AG10803 (cell line): Measurements from ENCODE around the gene GSAP.

Experiments
- DNase-seq: peaks from one replicate; pipeline ENCODE4 v3.0.0; 2010; ENCODE audit warnings: low read depth
- H3K4me3 ChIP-seq: 2 replicates; pipeline ENCODE4 v1.5.1; 2011; ENCODE audit warnings: mild to moderate bottlenecking, low read length, control low read depth
- CTCF ChIP-seq: conservative IDR thresholded peaks from 2 replicates; pipeline ENCODE4 v1.5.1; 2011; ENCODE audit warnings: mild to moderate bottlenecking, low read length, control low read depth, inconsistent platforms

GSAP gene

GRCh38 chr7:77417801-77418200 lies 1.7 kb upstream of the GSAP start:
- H3K4me3 ChIP-seq, result no peak overlapping the region
- no peak for DNase-seq
- no peak for TF ChIP-seq CTCF

GRCh38 chr7:77416621-77417371 lies 647 bp upstream of the GSAP start:
- no peak for DNase-seq
- H3K4me3 ChIP-seq, result peak overlapping the region; percentile 66
- TF ChIP-seq CTCF, result no peak

DNA sequence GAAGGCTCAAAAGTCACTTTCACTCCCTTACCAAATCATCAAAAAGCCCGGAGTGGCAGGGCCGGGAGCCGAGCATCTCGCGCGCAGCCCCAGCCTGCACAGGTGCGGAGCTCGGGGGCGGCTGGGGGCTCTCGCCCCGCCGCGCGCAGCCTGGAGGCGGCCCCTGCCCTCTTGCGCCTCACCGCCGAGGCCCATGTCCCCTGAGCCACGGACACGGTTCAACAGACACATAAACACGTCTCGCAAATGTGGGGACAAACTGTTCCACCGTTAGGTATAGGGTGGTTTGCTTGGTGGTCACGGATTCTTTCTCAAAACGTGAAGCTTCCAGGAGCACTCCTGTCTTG lies 700 bp downstream of the GSAP start:
- TF ChIP-seq CTCF, result no peak
- peak overlapping the region; percentile 66 for H3K4me3 ChIP-seq
- no peak for DNase-seq

DNA sequence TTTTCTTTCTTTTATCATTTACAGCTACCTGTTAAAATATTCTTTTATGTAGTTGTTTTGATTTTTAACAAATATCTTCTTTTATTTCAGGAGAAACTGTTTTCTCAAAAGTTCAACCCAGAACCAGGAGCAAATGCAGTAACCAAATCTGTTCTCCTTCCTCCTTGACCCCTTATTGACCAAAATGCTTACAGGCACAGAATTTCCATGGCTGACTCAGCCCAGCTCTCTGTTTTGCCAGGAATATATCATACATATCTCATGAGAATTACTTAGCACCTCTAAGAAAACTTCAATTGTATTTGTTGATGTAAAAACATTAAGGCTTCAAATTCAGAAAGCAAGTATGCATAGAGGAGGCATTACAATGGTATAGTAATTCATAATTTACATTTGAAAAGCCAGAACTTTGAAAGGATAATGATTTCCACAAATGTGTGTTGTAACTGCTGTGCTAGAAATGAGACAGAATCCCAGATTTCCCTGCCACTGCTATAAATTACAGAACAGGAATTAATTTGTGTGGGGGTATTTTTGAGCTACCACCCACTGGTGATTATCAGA lies 2.2 kb downstream of the GSAP start:
- H3K4me3 ChIP-seq, result no peak overlapping the region
- no peak for DNase-seq
- TF ChIP-seq CTCF, result no peak

DNA sequence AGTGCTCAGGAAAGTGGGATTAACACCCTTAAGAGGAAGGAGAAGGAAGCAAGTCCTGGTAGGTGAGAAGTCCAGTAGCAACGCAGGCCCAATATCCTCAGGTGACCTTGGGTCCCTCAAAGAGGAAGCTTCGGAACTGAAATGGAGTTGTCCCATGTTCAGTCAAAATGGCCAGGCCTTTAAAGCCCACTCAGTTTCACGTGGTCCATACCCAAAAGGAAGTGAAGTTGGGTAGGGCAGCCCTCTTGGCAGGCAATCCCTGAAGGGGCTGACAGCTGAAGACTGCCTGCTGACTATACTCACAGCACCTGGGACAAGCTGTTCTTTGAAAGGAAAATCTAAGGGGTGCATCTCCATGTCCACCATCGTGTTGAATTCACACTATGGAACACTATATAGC lies 3.0 kb downstream of the GSAP start:
- DNase-seq, result no peak
- TF ChIP-seq CTCF, result no peak
- H3K4me3 ChIP-seq, result no peak overlapping the region

GRCh38 chr7:77409739-77410547 lies 6.2 kb downstream of the GSAP start:
- no peak overlapping the region for H3K4me3 ChIP-seq
- no peak for TF ChIP-seq CTCF
- peak; percentile 92 for DNase-seq
